ENCODE data around the gene AIPL1.

The AIPL1 gene

GRCh38 chr17:6392609-6393350 lies 42.1 kb downstream of the AIPL1 start:
- in situ Hi-C loops (cut with HindIII; ENCODE audit: low sequenced_read_pairs) = no loop called here
- DNase-seq (ENCODE audit: low read depth) = no peak
- TF ChIP-seq CTCF (IDR thresholded peaks at IDR 0.05; ENCODE audit: low read depth, low read length, missing control alignments) = no peak

GRCh38 chr17:6388416-6388815 lies 46.5 kb downstream of the AIPL1 start:
- no peak overlapping the region for H3K4me3 ChIP-seq (ENCODE audit: low read depth, low read length)
- DNase-seq (ENCODE audit: low read depth) = no peak
- TF ChIP-seq CTCF (IDR thresholded peaks at IDR 0.05; ENCODE audit: low read depth, low read length, missing control alignments) = no peak
- in situ Hi-C loops (cut with HindIII; ENCODE audit: low sequenced_read_pairs) = no loop called here

More at GRCh38 chr17:6392609-6393350, 42.1 kb downstream of the AIPL1 start:
- no peak overlapping the region for H3K4me3 ChIP-seq (ENCODE audit: low read depth, low read length)

GRCh38 chr17:6387858-6388257 lies 47.1 kb downstream of the AIPL1 start:
- in situ Hi-C loops (cut with HindIII; ENCODE audit: low sequenced_read_pairs) = no loop called here
- DNase-seq (ENCODE audit: low read depth) = no peak
- no peak for TF ChIP-seq CTCF (IDR thresholded peaks at IDR 0.05; ENCODE audit: low read depth, low read length, missing control alignments)
- H3K4me3 ChIP-seq (ENCODE audit: low read depth, low read length) = no peak overlapping the region

- TF ChIP-seq CTCF (IDR thresholded peaks at IDR 0.05; ENCODE audit: low read depth, low read length, missing control alignments) = no peak
- H3K4me3 ChIP-seq (ENCODE audit: low read depth, low read length) = no peak overlapping the region
- in situ Hi-C loops (cut with HindIII; ENCODE audit: low sequenced_read_pairs) = no loop called here
- no peak for DNase-seq (ENCODE audit: low read depth)
Observed at GRCh38 chr17:6387442-6387841, 47.5 kb downstream of the AIPL1 start.

GRCh38 chr17:6386041-6386630 lies 48.8 kb downstream of the AIPL1 start:
- in situ Hi-C loops (cut with HindIII; ENCODE audit: low sequenced_read_pairs) = no loop called here
- no peak overlapping the region for H3K4me3 ChIP-seq (ENCODE audit: low read depth, low read length)
- DNase-seq (ENCODE audit: low read depth) = no peak
- TF ChIP-seq CTCF (IDR thresholded peaks at IDR 0.05; ENCODE audit: low read depth, low read length, missing control alignments) = no peak

GRCh38 chr17:6384481-6384880 lies 50.4 kb downstream of the AIPL1 start:
- in situ Hi-C loops (cut with HindIII; ENCODE audit: low sequenced_read_pairs) = no loop called here
- no peak overlapping the region for H3K4me3 ChIP-seq (ENCODE audit: low read depth, low read length)
- DNase-seq (ENCODE audit: low read depth) = no peak
- TF ChIP-seq CTCF (IDR thresholded peaks at IDR 0.05; ENCODE audit: low read depth, low read length, missing control alignments) = no peak
